PC-9 (cell line): ENCODE measurements around the gene DPP7. TPM values are rescaled to one million over a fixed set of nuclear protein-coding genes. Genes with fewer than 3 reads are reported as not detected.

ENCODE experiments used
- BruUV-seq: library from RNA; stranded (reverse); fragments of 400-500 nt; replicated peaks from 2 replicates; lab custom pipeline; 2021; lab: Mats Ljungman, UMichigan
- CTCF ChIA-PET: fragments of 300-600 bp; sonication (Branson Sonifier 250); formaldehyde crosslinking; loops from one replicate; lab custom pipeline; 2022; ENCODE audit warnings: antibody characterized with exemption; lab: Charles Lee
- POLR2A ChIA-PET: fragments of 300-600 bp; sonication (Branson Sonifier 250); formaldehyde crosslinking; loops from one replicate; lab custom pipeline; 2022; ENCODE audit warnings: antibody characterized with exemption; ENCODE audit not compliant: unreplicated experiment; lab: Charles Lee
- DNase-seq, 2 experiments: peaks; one replicate each; pipeline versions ENCODE4 v3.0.0 to v3.0.0-alpha.2; 2015 to 2022; ENCODE audit warnings: mixed read lengths in 1 of 2
- H2AFZ ChIP-seq: fragments of 200-600 bp; sonication (generic); 2 replicates; pipeline ENCODE4 v1.8.1; 2017; ENCODE audit warnings: antibody characterized with exemption
- H3F3A ChIP-seq: fragments of 200-600 bp; sonication (generic); 2 replicates; pipeline ENCODE4 v1.8.1; 2017; ENCODE audit warnings: antibody characterized with exemption, mild to moderate bottlenecking, low read depth; ENCODE audit not compliant: insufficient read depth
- H3K27ac ChIP-seq: fragments of 200-600 bp; sonication (generic); 2 replicates; pipeline ENCODE4 v1.6.1; 2016; ENCODE audit warnings: mixed run types
- H3K27me3 ChIP-seq: fragments of 200-600 bp; sonication (generic); 2 replicates; pipeline ENCODE4 v1.6.1; 2016; ENCODE audit warnings: low read depth, mixed run types; ENCODE audit not compliant: insufficient read depth
- H3K36me3 ChIP-seq: fragments of 200-600 bp; sonication (generic); 2 replicates; pipeline ENCODE4 v1.6.1; 2016; ENCODE audit warnings: low read depth, mixed run types
- H3K4me1 ChIP-seq: fragments of 200-600 bp; sonication (generic); replicated peaks from 2 replicates; pipeline ENCODE4 v1.6.1; 2016; ENCODE audit warnings: mixed run types; ENCODE audit not compliant: insufficient read depth
- H3K4me2 ChIP-seq: fragments of 200-600 bp; sonication (generic); 2 replicates; pipeline ENCODE4 v1.6.1; 2017; ENCODE audit warnings: mixed run types
- H3K4me3 ChIP-seq: fragments of 200-600 bp; sonication (generic); 2 replicates; pipeline ENCODE4 v1.6.1; 2016; ENCODE audit warnings: mixed run types
- H3K79me2 ChIP-seq: fragments of 200-600 bp; sonication (generic); 2 replicates; pipeline ENCODE4 v1.6.1; 2017; ENCODE audit warnings: low read depth, mixed run types
- H3K9me2 ChIP-seq: fragments of 200-600 bp; sonication (generic); 2 replicates; pipeline ENCODE4 v1.8.1; 2017; ENCODE audit warnings: mild to moderate bottlenecking; ENCODE audit not compliant: insufficient read depth
- H3K9me3 ChIP-seq: fragments of 200-600 bp; sonication (generic); 2 replicates; pipeline ENCODE4 v1.8.1; 2016; ENCODE audit warnings: low read depth; ENCODE audit not compliant: insufficient read depth
- H4K20me1 ChIP-seq: fragments of 200-600 bp; sonication (generic); 2 replicates; pipeline ENCODE4 v1.8.1; 2017; ENCODE audit not compliant: insufficient read depth
- CTCF ChIP-seq: fragments of 200-600 bp; sonication (generic); conservative IDR thresholded peaks from 2 replicates; pipeline ENCODE4 v1.6.1; 2017; ENCODE audit warnings: mixed run types, antibody characterized with exemption, mild to moderate bottlenecking, moderate library complexity
- EZH2 ChIP-seq: fragments of 200-600 bp; sonication (generic); IDR thresholded peaks from 2 replicates; pipeline ENCODE4 v1.8.0; 2017; ENCODE audit warnings: antibody characterized with exemption, low read depth
- intact Hi-C: fragments of 100-400 bp; cut with micrococcal nuclease; formaldehyde crosslinking; loops from one replicate; pipeline ENCODE4 v1.10.0; 2022; ENCODE audit not compliant: unreplicated experiment
- total RNA-seq: library from RNA; stranded (reverse); gene quantifications from 2 replicates; pipeline ENCODE4 v1.2.3, GENCODE V29; 2021

DPP7 gene
- total RNA-seq, 1 experiment from 2014 or later: 104 TPM

- H3K4me2 ChIP-seq: peak overlapping the region; percentile 86
- peaks cover 3% of the 10 kb centered on the region for H3K4me1 ChIP-seq
- intact Hi-C loops: no loop called here
- CTCF ChIA-PET: interaction anchor here (0.6 kb wide), 2 partner anchors 10 to 48 kb away, joined by 3 to 7 read pairs; no protein-coding TSS in a partner anchor
- no peaks in the 10 kb centered on the region for H4K20me1 ChIP-seq
- peaks cover 24% of the 10 kb centered on the region for H3F3A ChIP-seq
- TF ChIP-seq CTCF (no peak), EZH2 (no peak)
- no peaks in the 10 kb centered on the region for H3K27me3 ChIP-seq
- H3K4me3 ChIP-seq: peak overlapping the region; percentile 66
- POLR2A ChIA-PET: no interaction called here
- H3K27ac ChIP-seq: no peak overlapping the region
- no peaks in the 10 kb centered on the region for H3K9me2 ChIP-seq
- peak in 1 of 2 experiments; percentile 29 for DNase-seq
- H3K79me2 ChIP-seq: no peaks in the 10 kb centered on the region
- H2AFZ ChIP-seq: peak overlapping the region; percentile 79; the same call in 1 of the 2 replicates
- no peaks in the 10 kb centered on the region for H3K36me3 ChIP-seq
- BruUV-seq: TSS peak; percentile 25
- H3K9me3 ChIP-seq: no peaks in the 10 kb centered on the region
Measured at GRCh38 chr9:137077758-137078693, 36.5 kb downstream of the DPP7 start.

GRCh38 chr9:137077010-137077747 lies 37.4 kb downstream of the DPP7 start, which contains the start of gene UAP1L1:
UAP1L1 (plus strand) TSS chr9:137077517; CDS start chr9:137077533, 16 bp downstream.
- no peak within 1 kb of the TSS for H3K27ac ChIP-seq
- TF ChIP-seq EZH2 (no peak), CTCF (no peak)
- no peaks in the 10 kb centered on the region for H3K9me2 ChIP-seq
- no TSS peak for BruUV-seq
- H3K36me3 ChIP-seq: no peaks in the 10 kb centered on the region
- ChIA-PET CTCF (interaction anchor here (0.6 kb wide), 1 partner anchor 47 kb away, joined by 3 read pairs; no protein-coding TSS in a partner anchor), POLR2A (interaction anchor here (0.6 kb wide), 1 partner anchor 31 kb away, joined by 4 read pairs; no protein-coding TSS in a partner anchor)
- H3F3A ChIP-seq: peaks cover 19% of the 10 kb centered on the region
- no peaks in the 10 kb centered on the region for H3K9me3 ChIP-seq
- H2AFZ ChIP-seq: peak within 1 kb of the TSS; percentile 79; the same call in 1 of the 2 replicates
- intact Hi-C loops: no loop called here
- no peaks in the 10 kb centered on the region for H3K27me3 ChIP-seq
- no peaks in the 10 kb centered on the region for H3K4me1 ChIP-seq
- H3K4me2 ChIP-seq: peak within 1 kb of the TSS; percentile 86
- peak within 1 kb of the TSS; percentile 66 for H3K4me3 ChIP-seq
- no peaks in the 10 kb centered on the region for H4K20me1 ChIP-seq
- no peaks in the 10 kb centered on the region for H3K79me2 ChIP-seq
- peak; percentile 31 to 55 for DNase-seq

- Histone ChIP-seq H3K9me2 (no peaks in the 10 kb centered on the region), H3K4me3 (no peak overlapping the region), H2AFZ (no peak overlapping the region), H3K9me3 (no peaks in the 10 kb centered on the region), H3F3A (peaks cover 19% of the 10 kb centered on the region), H3K36me3 (no peaks in the 10 kb centered on the region), H3K4me1 (no peaks in the 10 kb centered on the region), H3K27ac (no peak overlapping the region), H3K79me2 (no peaks in the 10 kb centered on the region), H4K20me1 (no peaks in the 10 kb centered on the region), H3K27me3 (no peaks in the 10 kb centered on the region), H3K4me2 (peak overlapping the region; percentile 51; the same call in 1 of the 2 replicates)
- POLR2A ChIA-PET: no interaction called here
- DNase-seq: no peak
- TF ChIP-seq EZH2: no peak
- TF ChIP-seq CTCF: no peak
- no TSS peak for BruUV-seq
- CTCF ChIA-PET: interaction anchor here (0.6 kb wide), 1 partner anchor 9 kb away, joined by 5 read pairs; no protein-coding TSS in a partner anchor
- intact Hi-C loops: no loop called here
Measured at GRCh38 chr9:137076636-137077009, 37.9 kb downstream of the DPP7 start.
